HG02678 (cell line): ENCODE measurements around the gene KMT5B.

Source experiments
- ATAC-seq: cut with Tn5 transposase; IDR thresholded peaks from one replicate; pipeline ENCODE4 v1.9.1; 2021; ENCODE audit warnings: mild to moderate bottlenecking, moderate library complexity; ENCODE audit not compliant: unreplicated experiment

Gene KMT5B

DNA sequence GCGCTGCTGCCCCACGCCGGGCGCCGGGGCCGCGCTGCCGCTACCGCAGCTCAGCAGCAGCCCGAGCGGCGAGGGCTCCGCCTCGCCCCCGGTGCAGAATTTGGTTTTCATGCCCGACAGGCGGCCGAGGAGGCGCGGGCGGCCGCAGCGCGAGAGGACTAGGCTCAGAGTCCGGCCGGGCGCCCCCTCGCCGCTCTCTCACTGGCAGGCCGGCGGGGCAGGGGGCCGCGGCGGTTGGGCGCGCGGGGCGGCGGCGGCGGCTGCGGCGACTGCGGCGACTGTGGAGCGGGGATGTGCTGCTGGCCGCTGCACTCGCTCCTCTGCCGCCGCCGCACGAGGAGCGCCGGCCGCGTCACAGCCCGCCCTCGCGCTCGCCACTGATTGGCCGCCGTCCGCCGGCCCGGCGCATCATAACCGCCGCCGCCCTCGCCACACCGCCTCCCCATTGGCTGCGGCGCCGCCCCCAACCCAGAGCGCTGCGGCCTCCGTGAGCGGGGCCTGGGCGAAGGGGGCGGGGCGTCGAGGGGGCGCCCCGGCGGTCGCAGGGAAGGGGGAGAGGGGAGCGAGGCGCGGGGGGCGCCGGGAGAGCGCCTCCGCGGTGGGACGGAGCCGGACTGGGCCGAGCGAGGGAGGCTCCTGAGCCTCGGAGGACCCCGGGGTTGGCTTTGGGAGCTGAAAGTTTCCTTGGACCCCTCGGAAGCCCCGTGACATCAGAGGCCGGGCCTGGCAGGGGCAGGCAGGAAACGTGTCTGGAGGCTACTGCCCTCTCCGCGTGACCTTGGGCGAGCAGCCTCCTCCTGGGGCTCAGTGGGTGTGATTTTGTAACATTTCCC, 91.8 kb downstream of the KMT5B start, which contains the start of gene CHKA:
Gene CHKA (minus strand): TSS at position 322 of the 833 bp plus-strand sequence. CDS start 211 bp downstream, at position 111.
- peak; percentile 87 for ATAC-seq

- peak; percentile 17 for ATAC-seq
Observed at GRCh38 chr11:68120273-68121066, 92.6 kb downstream of the KMT5B start.

GRCh38 chr11:68118706-68119448, 94.2 kb downstream of the KMT5B start:
- ATAC-seq, result no peak

DNA sequence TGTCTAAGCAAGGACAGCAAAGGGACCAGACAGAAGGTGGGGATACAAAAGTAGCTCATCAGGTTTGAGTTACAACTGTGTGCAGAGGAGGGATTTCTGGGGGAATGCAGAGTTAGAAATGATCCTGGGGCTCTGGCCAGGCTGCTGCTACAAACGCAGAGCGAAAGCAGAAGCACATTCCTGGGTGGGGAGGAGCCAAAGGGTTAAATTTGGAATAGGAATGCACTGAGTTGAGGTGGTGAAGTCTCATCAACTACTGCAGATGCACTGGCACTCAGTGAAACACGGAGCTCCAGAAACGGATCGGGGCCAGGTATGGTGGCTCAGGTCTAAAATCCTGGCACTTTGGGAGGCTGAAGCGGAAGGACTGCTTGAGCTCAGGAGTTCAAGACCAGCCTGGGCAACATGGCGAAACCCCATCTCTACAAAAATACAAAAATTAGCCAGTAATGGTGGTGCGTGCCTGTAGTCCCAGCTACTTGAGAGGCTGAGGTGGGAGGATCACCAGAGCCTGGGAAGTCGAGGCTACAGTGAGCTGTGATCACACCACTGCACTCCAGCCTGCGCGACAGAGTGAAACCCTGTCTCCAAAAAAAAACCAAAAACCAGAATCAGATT, 95.1 kb downstream of the KMT5B start:
- ATAC-seq, result no peak

GRCh38 chr11:68116974-68117373, 96.1 kb downstream of the KMT5B start:
- ATAC-seq, result no peak

GRCh38 chr11:68116126-68116525, 97.0 kb downstream of the KMT5B start:
- no peak for ATAC-seq

DNA sequence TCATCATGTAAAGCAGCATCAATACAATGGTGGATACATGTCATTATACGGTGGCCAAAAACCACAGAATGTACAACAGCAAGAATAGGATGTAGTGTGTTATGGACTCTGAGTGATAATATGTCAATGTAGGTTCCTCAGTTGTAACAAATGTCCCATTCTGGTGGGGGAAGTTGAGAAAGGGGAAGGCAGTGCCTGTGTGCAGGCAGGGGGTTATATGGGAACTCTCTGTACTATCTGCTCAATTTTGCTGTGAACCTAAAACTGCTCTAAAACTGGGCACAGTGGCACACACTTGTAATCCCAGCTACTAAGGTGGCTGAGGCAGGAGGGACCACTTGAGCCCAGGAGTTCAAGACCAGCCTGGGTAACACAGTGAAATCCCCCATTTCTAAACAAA, 97.8 kb downstream of the KMT5B start:
- no peak for ATAC-seq

DNA sequence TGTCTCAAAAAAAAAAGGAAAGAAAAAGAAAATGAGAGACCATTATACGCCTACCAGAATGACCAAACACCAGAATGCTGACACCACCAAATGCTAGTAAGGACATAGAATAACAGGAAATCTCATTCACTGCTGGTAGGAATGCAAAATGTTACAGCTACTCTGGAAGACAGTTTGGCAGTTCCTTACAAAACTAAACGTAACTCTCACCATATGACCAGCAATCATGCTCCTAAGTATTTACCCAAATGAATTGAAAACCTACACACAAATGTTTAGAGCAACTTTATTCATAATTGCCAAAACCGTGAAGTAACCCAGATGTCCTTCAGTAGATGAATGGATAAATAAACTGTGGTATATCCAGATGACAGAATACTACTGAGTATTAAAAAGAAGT, 99.1 kb downstream of the KMT5B start:
- ATAC-seq, result no peak

DNA sequence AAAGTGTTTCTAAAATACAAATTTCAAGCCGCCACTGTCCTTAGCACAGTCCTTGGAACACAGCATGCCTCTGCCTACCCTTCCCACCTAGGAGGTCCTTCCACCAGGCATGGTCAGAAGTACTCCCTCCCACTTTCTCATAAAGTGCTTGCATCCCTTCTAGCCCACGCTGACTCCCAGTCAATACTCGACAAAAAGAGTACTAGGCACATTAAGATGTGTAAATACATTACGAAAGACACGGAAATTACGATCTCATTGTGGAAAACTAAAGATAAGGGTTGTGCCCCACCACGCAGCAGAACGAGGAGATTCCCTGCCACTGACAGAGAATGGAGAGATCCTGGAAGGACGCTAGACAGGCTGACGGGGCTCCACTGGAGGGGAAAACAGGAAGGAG, 105.4 kb downstream of the KMT5B start:
- ATAC-seq, result no peak

DNA sequence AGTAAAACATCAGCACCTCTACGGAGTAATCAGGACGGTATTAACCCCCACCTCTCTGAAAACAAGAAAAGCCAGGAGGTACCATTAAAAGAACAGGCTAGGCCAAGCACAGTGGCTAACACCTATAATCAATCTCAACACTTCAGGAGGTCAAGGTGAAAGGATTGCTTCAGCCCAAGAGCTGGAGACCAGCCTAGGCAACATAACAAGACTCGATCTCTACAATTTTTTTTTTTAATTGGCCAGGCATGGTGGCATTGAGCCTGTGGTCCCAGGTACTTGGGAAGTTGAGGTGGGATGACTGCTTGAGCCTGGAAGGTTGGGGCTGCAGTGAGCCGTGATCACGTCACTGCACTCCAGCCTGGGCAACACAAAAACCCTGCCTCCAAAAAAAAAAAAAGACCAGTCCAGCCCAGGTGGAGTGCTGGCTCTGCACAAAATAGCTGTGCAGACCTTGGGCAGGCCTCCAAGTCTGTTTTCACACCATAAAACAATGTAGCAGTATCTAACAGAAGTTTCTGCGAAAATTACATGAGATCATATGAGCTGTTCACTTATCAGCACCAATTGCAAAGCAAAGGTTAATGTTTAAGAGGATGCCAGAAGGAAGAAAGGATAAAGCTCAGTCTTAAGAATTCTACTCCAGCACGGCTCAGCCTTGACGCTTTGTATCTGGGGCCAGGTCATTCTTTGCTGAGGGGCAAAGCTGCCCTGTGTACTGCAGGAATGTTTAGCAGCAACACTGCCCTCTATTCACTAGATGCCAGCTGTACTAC, 106.7 kb downstream of the KMT5B start:
- ATAC-seq, result no peak
